Activated naive CD8-positive, alpha-beta T cell treated with anti-CD3 and anti-CD28 coated beads for 36 hours (primary cell): ENCODE results near the gene SLC26A2. TPM values are rescaled to one million over a fixed set of nuclear protein-coding genes. Genes with fewer than 3 reads are reported as not detected.

ENCODE experiments used
- DNase-seq: peaks from one replicate; pipeline ENCODE4 v3.0.0; 2021
- H3K27ac Mint-ChIP-seq: one replicate; pipeline ENCODE4 v1.8.0; 2022; ENCODE audit warnings: mild to moderate bottlenecking, moderate library complexity, mixed read lengths
- H3K27me3 Mint-ChIP-seq: one replicate; pipeline ENCODE4 v1.8.0; 2022; ENCODE audit warnings: mild to moderate bottlenecking, mixed read lengths
- H3K36me3 Mint-ChIP-seq: one replicate; pipeline ENCODE4 v1.8.0; 2021; ENCODE audit warnings: mild to moderate bottlenecking, mixed read lengths
- H3K4me1 Mint-ChIP-seq: one replicate; pipeline ENCODE4 v1.8.0; 2021; ENCODE audit warnings: mixed read lengths
- H3K4me3 Mint-ChIP-seq: one replicate; pipeline ENCODE4 v1.8.0; 2022; ENCODE audit warnings: mild to moderate bottlenecking, moderate library complexity, mixed read lengths
- H3K9me3 Mint-ChIP-seq: one replicate; pipeline ENCODE4 v1.8.0; 2022; ENCODE audit warnings: mixed read lengths
- total RNA-seq, 2 experiments: library from RNA; stranded (reverse); gene quantifications; one replicate each; pipeline ENCODE4 v1.2.3, GENCODE V29; 2021

Gene SLC26A2
- total RNA-seq, 2 experiments from 2014 or later: 6.6 TPM

DNA sequence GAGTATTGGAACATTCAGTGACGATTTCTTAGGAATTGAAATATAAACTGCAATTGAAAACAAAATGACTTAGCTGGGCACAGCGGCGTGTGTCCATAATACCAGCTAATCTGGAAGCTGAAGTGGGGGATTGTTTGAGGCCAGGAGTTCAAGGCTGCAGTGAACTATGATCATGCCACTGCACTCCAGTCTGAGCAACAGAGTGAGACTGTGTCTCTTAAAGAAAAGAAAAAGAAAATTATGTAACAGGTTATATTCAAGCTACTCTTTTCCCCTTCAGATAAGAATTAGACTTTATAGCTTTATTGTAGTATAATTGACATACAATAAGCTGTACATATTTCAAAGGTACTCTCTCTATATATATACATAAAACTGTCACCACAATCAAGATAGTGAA lies 6.4 kb downstream of the SLC26A2 start:
- DNase-seq: no peak
- Mint-ChIP-seq H3K9me3 (no peaks in the 10 kb centered on the region), H3K27ac (no peak overlapping the region), H3K36me3 (peaks cover 7% of the 10 kb centered on the region), H3K4me1 (peaks cover 13% of the 10 kb centered on the region), H3K4me3 (no peak overlapping the region), H3K27me3 (no peaks in the 10 kb centered on the region)

DNA sequence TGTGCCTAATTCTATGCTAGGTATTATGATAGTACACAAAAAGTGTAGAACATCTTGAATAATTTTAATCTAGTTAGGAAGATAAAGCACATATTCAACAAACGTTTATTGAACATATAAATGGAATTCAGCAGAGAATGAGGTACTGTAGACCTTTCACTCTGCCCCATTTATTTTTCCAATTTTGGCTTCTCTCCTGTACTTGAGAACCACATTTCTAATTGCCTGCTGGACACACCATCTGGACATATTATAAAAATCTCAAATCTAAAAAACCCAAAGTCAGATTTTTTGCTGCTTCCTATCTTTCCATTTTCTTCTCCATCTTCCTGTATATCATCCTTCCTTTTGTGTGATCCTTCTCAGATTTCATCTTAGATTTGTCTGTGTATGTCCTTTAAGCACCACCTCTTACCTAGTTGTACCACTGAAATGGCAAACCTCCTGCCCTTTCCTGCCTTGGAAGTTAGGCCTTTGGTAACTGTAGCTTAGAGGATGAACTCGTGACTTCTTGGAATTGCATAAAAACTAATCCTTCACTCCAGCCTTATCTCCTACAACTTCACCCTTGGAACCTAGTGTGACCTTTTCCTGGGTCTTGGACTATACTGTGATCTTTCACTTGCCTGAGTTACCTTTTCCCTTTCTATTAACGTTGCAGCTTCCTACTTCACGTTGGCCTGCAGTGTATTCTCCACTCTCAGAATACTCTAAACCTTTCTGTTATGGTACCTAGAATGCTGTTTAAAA lies 8.8 kb downstream of the SLC26A2 start:
- Mint-ChIP-seq H3K4me1 (peaks cover 4% of the 10 kb centered on the region), H3K27me3 (no peaks in the 10 kb centered on the region)

DNA sequence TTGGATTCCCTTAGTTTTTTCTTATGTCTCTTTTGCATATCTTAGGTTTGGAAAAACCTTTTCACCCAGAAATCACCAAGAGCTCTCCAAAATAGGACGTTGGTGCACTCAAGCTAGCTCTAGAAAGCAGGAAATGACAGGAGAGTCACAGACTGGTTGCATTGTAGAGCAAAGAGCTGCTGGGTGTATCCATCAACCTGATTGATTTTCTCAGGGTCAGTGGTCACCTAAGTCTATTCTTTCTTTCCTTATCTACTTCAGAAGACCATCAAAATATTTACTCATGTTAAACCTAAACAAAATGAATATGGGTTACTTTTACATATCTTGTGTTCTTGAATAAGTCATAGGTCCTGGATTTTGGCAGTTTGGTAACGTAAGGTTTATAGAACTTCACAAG lies 14.9 kb downstream of the SLC26A2 start:
- no peak for DNase-seq
- Mint-ChIP-seq H3K9me3 (no peaks in the 10 kb centered on the region), H3K27me3 (no peaks in the 10 kb centered on the region), H3K4me1 (no peaks in the 10 kb centered on the region), H3K36me3 (peaks cover 5% of the 10 kb centered on the region), H3K4me3 (no peak overlapping the region), H3K27ac (no peak overlapping the region)

More for the DNA sequence above, 8.8 kb downstream of the SLC26A2 start:
- Mint-ChIP-seq H3K27ac (no peak overlapping the region), H3K36me3 (no peaks in the 10 kb centered on the region), H3K4me3 (no peak overlapping the region), H3K9me3 (no peaks in the 10 kb centered on the region)
- DNase-seq: no peak

DNA sequence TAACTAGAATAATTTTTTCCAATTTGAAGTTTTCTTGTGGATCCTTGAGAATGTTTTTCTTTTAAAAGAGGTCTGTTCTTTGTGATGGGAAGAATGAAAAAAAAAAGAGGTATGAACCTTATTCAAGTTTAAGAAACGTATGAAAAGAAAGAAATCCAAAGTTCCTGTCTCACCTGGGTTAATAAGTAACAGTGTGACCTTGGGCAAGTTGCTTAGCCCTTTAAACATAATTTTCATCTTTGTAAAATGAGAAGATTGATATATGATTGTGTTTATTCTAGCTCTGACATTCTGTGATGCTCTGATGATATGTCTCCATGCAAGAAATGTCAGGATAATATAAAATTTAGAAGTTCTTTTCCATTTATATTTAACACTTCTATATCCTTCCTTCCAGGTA lies 19.3 kb downstream of the SLC26A2 start:
- Mint-ChIP-seq H3K4me1 (no peaks in the 10 kb centered on the region), H3K9me3 (no peaks in the 10 kb centered on the region), H3K27me3 (no peaks in the 10 kb centered on the region), H3K4me3 (no peak overlapping the region), H3K27ac (no peak overlapping the region), H3K36me3 (peaks cover 10% of the 10 kb centered on the region)
- DNase-seq: no peak

DNA sequence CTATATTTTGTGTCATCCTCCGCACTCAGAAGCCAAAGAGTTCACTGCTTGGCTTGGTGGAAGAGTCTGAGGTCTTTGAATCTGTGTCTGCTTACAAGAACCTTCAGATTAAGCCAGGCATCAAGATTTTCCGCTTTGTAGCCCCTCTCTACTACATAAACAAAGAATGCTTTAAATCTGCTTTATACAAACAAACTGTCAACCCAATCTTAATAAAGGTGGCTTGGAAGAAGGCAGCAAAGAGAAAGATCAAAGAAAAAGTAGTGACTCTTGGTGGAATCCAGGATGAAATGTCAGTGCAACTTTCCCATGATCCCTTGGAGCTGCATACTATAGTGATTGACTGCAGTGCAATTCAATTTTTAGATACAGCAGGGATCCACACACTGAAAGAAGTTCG lies 20.6 kb downstream of the SLC26A2 start:
- H3K9me3 Mint-ChIP-seq: no peaks in the 10 kb centered on the region
- no peaks in the 10 kb centered on the region for H3K27me3 Mint-ChIP-seq
- H3K27ac Mint-ChIP-seq: no peak overlapping the region
- DNase-seq: no peak
- H3K4me1 Mint-ChIP-seq: no peaks in the 10 kb centered on the region
- no peak overlapping the region for H3K4me3 Mint-ChIP-seq
- H3K36me3 Mint-ChIP-seq: peaks cover 8% of the 10 kb centered on the region

DNA sequence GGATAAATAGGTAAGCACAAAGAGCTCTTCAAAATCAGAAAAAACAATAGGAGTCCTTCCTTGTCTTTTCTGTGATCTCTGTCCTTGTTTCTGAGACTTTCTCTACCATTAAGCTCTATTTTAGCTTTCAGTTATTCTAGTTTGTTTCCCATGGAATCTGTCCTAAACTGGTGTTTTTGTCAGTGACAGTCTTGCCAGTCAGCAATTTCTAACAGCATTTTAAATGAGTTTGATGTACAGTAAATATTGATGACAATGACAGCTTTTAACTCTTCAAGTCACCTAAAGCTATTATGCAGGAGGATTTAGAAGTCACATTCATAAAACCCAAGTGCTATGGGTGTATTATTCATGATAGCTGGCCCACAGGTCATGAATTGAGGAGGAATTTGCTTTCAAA lies 21.9 kb downstream of the SLC26A2 start:
- H3K9me3 Mint-ChIP-seq: no peaks in the 10 kb centered on the region
- no peak overlapping the region for H3K27ac Mint-ChIP-seq
- H3K27me3 Mint-ChIP-seq: no peaks in the 10 kb centered on the region
- H3K36me3 Mint-ChIP-seq: peaks cover 8% of the 10 kb centered on the region
- no peaks in the 10 kb centered on the region for H3K4me1 Mint-ChIP-seq
- DNase-seq: no peak
- H3K4me3 Mint-ChIP-seq: no peak overlapping the region

DNA sequence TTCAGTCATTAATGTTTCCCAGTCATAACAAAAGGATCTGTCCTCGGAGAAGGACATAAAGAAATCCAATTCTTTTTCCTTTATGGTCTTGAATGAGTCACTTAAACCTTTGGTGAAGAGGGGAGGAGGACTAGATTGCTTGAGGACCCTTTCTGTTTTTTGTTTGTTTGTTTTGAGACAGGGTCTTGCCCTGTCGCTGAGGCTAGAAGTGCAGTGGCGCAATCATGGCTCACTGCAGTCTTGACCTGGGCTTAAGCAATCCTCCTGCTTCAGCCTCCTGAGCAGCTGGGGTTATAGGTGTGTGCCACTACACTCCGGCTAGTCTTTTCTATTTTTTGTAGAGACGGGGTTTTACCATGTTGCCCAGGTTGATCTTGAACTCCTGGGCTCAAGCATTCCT lies 27.6 kb downstream of the SLC26A2 start:
- Mint-ChIP-seq H3K9me3 (no peaks in the 10 kb centered on the region), H3K27ac (no peak overlapping the region), H3K36me3 (peaks cover 1% of the 10 kb centered on the region), H3K27me3 (no peaks in the 10 kb centered on the region), H3K4me3 (no peak overlapping the region), H3K4me1 (no peaks in the 10 kb centered on the region)
- DNase-seq: no peak

DNA sequence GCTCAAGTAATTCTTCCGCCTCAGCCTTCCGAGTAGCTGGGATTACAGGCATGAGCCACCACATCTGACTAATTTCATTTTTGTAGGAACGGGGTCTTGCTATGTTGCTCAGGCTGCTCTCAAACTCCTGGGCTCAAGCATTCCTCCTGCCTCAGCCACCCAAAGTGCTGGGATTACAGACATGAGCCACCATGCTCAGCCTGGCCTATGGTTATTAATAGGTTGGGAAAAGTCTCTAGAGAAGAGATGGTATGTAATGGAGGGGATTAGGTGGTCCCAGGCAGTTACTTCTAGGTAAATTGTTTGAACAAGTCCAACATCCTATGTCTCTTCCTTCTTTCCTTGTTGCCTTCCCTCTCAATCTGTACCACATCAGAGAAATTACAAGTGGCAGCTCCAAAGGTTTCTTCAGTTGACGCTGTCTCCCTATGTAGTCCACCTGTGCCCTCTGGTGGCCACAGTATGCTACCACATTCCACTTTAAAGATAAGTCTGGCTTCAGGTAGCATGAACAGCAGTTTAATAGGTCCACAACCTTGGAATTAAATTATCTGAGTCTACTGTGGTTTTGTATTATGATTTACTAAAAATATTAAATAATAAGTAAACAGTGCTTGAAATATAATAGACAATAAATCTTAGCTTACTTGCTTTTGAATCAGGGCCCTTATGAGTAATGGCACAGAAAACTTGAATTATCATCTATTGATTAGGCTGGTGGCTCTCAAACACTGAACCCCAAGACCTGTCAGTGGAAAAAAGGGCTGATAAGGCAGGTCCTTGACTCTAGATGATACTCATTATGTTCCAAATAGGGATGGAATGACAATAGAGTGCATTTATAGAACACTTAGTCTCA lies 30.2 kb downstream of the SLC26A2 start:
- Mint-ChIP-seq H3K4me1 (no peaks in the 10 kb centered on the region), H3K27me3 (no peaks in the 10 kb centered on the region)
- peak; percentile 56 for DNase-seq

DNA sequence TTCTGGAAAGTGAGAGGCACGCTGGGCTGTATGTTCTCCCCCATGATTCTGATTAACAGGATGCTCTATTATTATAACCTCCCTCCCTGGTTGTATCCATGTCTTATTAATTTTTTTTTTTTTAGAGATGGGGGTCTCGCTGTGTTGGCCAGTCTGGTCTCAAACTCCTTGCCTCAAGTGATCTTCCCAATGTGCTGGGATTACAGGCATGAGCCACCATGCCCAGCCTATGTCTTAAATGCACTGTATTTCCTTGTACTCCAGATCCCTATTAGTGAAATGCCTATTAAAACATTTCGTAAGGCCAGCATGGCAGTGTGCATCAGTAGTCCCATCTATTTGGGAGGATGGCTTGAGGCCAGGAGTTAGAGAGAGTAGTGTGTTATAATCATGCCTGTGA lies 32.9 kb downstream of the SLC26A2 start:
- Mint-ChIP-seq H3K4me3 (no peak overlapping the region), H3K27me3 (no peaks in the 10 kb centered on the region), H3K36me3 (peaks cover 7% of the 10 kb centered on the region), H3K27ac (no peak overlapping the region), H3K9me3 (no peaks in the 10 kb centered on the region), H3K4me1 (no peaks in the 10 kb centered on the region)
- no peak for DNase-seq

More for the DNA sequence above, 30.2 kb downstream of the SLC26A2 start:
- no peak overlapping the region for H3K4me3 Mint-ChIP-seq
- H3K27ac Mint-ChIP-seq: no peak overlapping the region
- peaks cover 2% of the 10 kb centered on the region for H3K36me3 Mint-ChIP-seq
- no peaks in the 10 kb centered on the region for H3K9me3 Mint-ChIP-seq

DNA sequence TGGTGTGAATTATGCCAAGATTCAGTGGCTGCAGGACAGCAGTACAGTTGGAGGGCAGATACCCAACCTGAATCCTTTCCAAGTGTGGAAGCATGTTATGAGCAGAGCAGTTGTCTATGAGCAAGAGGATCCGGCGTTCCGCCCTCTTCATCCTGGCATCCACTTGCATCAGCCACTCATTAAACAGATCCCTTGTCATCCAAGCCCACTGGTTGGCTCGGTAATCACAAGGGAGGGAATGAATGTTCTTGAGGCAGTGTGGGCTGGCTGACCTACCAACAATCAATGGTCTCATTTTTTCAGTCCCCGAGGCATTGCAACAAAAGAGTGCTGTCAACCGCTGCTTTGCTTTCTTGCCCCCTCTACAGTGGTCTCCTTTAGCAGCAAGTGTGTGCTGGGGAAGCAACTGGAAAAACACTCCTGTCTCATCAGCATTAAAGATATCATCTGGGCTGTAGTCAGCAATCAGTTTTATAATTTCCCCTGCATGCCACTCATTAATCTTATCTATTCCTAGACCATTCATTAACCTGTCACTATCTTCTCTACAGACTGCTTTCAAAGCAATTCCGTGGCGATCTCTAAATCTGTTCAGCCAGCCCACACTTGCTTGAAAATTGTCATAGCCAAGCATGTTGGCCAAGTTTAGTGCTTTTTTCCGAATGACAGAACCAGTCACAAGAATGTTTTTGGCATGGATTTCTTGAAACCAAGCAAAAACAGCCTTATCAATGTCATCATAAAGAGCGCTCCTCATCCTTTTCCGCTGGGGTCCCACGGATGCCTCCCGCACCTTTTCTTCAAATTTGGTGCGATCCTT lies 35.0 kb downstream of the SLC26A2 start:
- H3K27ac Mint-ChIP-seq: peak overlapping the region; percentile 23
- DNase-seq: no peak
- H3K4me1 Mint-ChIP-seq: peaks cover 13% of the 10 kb centered on the region
- H3K9me3 Mint-ChIP-seq: no peaks in the 10 kb centered on the region
- H3K27me3 Mint-ChIP-seq: no peaks in the 10 kb centered on the region
- H3K4me3 Mint-ChIP-seq: no peak overlapping the region
- peaks cover 7% of the 10 kb centered on the region for H3K36me3 Mint-ChIP-seq

DNA sequence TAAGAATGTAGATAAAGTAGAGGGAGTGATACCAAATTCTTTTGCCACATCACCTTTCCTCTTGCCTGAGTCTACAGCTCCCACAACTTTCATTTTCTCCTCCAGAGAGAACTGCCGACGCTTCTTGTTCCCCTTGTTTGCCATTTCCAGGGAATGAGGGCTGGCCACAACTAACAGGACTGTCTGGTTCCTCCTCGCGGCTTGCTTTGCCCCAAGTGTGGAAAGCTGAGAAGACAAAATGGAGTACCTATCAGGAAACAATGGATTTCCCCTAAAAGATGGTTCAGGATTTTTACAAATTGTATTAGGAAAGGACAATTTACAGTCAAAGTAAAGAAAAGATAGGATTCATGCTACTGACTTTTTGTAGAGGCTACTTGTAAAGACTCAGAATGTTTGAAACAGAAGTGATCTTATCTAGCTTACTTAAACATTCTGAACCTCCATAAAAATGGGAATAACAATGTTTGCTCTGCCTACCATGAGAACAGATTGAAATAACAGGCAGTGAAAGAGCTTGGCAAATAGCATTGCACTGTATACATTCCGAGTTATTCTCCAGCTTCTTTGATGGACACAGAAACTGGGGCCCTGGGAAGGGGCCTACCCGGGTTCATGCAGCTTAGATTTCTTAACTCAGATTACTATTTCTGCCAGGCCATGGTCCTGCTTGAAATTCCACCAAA lies 35.8 kb downstream of the SLC26A2 start:
- no peak overlapping the region for H3K4me3 Mint-ChIP-seq
- no peaks in the 10 kb centered on the region for H3K27me3 Mint-ChIP-seq
- H3K4me1 Mint-ChIP-seq: peaks cover 13% of the 10 kb centered on the region
- DNase-seq: no peak
- H3K27ac Mint-ChIP-seq: peak overlapping the region; percentile 23
- H3K9me3 Mint-ChIP-seq: no peaks in the 10 kb centered on the region
- H3K36me3 Mint-ChIP-seq: peaks cover 7% of the 10 kb centered on the region

DNA sequence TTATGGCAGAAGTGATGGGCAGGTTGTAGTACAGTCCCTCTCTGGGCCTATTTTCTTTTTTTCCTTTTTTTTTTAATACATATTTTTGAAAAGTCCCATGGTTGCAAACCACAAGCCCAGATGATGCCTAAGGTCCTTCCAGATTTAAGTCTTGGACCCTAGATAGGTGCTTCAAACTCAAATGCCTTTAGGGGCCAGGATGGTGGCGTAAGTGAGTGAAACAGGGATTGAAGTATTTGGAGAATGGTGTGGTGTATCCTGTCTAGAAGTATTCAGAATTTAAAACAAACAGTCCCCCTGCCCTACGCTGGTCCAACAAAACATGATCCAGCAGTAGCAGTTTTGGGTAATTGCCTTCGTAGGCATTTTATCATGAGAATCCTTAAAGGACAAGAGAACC lies 37.7 kb downstream of the SLC26A2 start:
- Mint-ChIP-seq H3K27ac (no peak overlapping the region), H3K4me1 (peaks cover 28% of the 10 kb centered on the region), H3K9me3 (no peaks in the 10 kb centered on the region), H3K36me3 (peaks cover 18% of the 10 kb centered on the region), H3K27me3 (no peaks in the 10 kb centered on the region), H3K4me3 (no peak overlapping the region)
- no peak for DNase-seq

DNA sequence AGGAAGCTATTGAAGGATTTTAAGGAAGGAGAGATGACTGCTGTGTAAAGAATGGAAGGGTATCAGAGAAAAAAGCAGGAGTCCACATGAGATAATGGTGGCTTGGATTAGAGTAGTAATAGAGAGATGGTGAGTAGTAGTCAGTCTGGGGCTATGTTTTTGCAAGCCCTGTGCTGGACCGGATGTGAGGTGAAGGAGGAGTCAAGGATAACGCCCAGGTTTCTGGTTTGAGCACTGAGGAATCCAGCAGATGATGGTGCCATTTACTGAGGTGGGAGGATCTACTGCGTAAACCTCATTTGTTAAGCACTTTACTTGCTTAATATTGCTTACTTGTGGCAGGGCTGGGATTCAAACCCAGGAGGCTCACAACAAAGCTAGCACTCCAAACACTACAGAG lies 38.8 kb downstream of the SLC26A2 start:
- peak overlapping the region; percentile 83 for H3K4me3 Mint-ChIP-seq
- peaks cover 18% of the 10 kb centered on the region for H3K36me3 Mint-ChIP-seq
- no peaks in the 10 kb centered on the region for H3K27me3 Mint-ChIP-seq
- H3K4me1 Mint-ChIP-seq: peaks cover 33% of the 10 kb centered on the region
- no peaks in the 10 kb centered on the region for H3K9me3 Mint-ChIP-seq
- no peak for DNase-seq
- H3K27ac Mint-ChIP-seq: peak overlapping the region; percentile 96

DNA sequence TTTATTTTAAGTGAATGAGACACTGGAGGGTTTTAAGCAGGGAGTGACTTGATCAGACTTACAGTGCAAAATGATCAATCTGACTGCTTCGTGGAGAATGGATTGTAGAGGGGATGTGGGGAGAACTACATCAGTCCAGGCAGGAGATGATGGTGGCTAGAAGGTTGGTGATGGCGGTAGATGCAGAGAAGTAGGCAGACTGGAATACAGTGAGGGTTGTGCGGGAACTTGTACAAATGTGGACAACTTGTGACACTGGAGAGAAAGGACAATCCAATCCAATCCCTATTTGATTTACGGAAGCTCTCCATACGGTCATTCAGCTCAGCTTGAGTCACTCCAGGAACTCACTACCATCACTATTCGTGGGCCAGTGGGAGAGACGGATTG lies 39.3 kb downstream of the SLC26A2 start:
- Mint-ChIP-seq H3K4me3 (peak overlapping the region; percentile 83), H3K36me3 (peaks cover 20% of the 10 kb centered on the region)

More for the DNA sequence above, 39.3 kb downstream of the SLC26A2 start:
- Mint-ChIP-seq H3K27me3 (no peaks in the 10 kb centered on the region), H3K9me3 (no peaks in the 10 kb centered on the region), H3K4me1 (peaks cover 34% of the 10 kb centered on the region), H3K27ac (peak overlapping the region; percentile 96)
- no peak for DNase-seq
